GM10266 (cell line): ENCODE measurements around the gene AP1S1.
"Not testable (repeated sequence)": the region's sequence is repeated elsewhere in the genome, so short reads cannot be mapped to it uniquely, and the experiment has no call there.

Source experiments
- DNase-seq: peaks from one replicate; pipeline ENCODE4 v3.0.0; 2012; ENCODE audit errors: extremely low spot score
- TF ChIP-seq, protein P1 (sequence below): IDR thresholded peaks from 2 replicates; pipeline ENCODE4 v1.5.1; 2012; ENCODE audit warnings: mild to moderate bottlenecking, low read depth; ENCODE audit not compliant: control insufficient read depth, insufficient read depth; ENCODE audit errors: missing control alignments

The AP1S1 gene

DNA sequence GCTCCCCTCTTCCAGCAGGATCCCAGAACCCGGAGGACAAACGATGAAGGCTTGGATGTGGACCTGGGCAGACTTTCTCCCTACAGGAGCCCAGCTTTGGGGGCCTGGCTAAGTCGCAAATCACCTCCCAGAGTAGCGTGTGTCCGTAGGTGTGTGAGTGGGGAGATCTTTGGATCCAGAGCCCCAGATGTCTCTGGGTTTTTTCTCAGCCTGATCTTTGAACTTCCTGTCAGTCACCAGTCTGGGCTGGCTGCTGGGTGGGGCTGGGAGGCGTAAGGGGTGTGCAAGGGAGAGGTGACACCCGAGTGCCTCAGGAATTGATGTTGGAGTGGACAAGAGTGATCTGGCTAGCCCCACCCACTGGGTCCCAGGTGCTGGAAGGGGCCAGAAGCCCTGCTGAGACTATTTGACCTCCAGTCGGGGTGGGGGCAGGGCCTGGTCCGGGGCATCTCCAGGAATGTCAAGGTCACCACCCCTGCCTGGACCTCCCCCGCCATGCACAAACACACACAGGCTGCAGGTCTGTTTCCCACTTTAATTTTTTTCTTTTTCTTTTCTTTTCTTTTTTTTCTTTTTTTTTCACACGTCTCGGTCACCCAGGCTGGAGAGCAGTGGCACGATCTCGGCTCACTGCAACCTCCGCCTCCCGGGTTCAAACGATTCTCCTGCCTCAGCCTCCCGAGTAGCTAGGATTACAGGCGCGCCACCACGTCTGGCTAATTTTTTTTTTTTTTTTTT, 46.8 kb downstream of the AP1S1 start, which contains the start of gene MOGAT3:
TSS of gene MOGAT3 (minus strand) at position 175 of the 738 bp plus-strand sequence. CDS start 182 bp downstream, outside the sequence.
- no peak for DNase-seq
- TF ChIP-seq, protein P1, sequence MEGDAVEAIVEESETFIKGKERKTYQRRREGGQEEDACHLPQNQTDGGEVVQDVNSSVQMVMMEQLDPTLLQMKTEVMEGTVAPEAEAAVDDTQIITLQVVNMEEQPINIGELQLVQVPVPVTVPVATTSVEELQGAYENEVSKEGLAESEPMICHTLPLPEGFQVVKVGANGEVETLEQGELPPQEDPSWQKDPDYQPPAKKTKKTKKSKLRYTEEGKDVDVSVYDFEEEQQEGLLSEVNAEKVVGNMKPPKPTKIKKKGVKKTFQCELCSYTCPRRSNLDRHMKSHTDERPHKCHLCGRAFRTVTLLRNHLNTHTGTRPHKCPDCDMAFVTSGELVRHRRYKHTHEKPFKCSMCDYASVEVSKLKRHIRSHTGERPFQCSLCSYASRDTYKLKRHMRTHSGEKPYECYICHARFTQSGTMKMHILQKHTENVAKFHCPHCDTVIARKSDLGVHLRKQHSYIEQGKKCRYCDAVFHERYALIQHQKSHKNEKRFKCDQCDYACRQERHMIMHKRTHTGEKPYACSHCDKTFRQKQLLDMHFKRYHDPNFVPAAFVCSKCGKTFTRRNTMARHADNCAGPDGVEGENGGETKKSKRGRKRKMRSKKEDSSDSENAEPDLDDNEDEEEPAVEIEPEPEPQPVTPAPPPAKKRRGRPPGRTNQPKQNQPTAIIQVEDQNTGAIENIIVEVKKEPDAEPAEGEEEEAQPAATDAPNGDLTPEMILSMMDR = no peak

DNA sequence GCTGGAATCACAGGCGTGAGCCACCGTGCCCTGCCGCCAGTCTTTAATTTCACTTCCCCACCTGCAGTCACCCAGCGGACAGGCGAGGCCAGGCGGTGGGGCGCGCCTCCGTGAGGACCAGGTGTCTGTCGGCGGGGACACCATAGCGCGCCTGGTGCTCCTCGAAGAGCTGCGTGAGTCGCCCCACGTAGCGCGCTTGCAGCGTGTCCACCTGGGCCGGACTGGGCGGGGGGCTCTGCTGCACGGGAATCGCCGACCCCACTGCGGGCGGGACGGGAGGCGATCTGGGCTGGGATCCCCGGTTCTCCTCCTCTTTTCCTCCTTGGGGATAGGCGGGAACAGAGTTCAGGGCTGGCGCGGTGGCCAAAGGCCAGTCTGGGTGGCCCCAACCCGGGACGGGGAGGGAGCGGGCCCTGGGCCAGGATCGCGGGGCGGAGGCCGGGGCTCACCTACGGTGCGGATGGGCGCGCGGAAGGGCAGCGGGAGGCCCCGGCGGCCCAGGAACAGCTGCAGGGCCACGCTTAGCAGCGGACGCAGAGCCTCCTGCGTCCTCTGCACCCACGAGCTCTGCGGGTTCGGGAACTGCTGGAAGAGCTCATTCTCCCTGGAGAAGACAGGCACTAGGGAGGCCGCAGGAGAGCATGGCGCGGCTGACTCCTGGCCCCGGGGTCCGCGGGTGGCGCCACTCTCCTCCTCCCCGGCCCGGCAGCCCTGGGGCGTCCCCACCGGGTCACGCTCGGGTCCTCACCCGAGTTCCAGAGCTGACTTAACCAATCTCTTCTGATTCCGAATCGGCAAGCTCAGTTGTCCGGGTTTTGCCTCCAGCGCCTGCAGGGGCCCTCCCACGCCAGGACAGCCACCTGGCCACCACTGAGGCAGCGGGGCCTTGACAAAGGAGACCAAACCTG, 47.7 kb downstream of the AP1S1 start:
- DNase-seq = no peak
- TF ChIP-seq, protein P1 = no peak

DNA sequence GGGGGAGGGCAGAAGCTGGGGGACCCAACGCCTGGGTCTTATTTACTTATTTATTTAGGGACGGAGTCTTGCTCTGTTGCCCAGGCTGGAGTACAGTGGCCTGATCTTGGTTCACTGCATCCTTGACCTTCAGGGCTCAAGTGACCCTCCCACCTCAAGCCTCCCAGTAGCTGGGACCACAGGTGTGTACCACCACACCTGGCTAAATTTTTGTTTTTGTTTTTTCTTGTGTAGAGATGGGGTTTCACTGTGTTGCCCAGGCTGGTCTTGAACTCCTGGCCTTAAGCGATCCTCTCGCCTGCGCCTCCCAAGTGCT, 48.3 kb downstream of the AP1S1 start:
- DNase-seq = no peak
- TF ChIP-seq, protein P1 = no peak

DNA sequence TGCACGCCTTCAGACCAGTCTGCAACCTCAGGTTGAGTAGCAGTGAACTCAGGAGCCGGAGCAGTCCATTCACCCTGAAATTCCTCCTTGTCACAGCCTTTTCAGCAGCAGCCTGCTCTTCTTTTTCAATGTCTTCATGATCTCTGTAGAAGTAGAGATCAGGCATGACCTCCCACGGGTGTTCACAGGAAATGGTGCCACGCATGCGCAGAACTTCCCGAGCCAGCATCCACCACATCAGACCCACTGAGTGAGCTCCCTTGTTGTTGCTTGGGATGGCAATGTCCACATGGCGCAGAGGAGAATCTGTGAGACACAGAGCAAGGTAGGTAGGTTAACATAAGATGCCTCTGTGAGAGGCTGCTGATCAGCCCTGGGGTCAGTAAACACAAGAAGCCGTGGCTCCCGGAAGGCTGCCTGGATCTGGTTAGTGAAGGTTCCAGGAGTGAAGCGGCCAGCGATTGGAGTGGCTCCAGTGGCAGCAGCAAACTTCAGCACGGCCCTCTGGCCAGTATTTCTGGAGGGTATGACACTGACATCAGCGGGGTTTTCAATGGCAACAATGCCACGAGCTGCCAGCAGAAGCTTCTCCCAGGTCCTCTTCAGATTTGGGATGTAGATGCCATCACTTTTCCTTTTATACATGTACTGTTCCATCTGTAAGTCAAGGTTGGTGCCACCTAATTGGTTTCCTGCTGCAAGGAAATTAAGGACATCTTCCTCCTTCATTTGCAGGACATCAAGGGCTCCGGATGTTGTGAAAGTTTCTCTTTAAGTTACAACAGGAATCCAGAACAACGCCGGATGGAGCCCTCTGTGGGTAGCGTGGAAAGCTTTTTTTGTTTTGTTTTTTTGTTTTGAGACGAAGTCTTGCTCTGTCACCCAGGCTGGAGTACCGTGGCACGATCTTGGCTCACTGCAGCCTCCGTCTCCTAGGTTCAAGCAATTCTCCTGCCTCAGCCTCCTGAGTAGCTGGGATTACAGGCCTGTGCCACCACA, 49.8 kb downstream of the AP1S1 start:
- DNase-seq = not testable (repeated sequence)

DNA sequence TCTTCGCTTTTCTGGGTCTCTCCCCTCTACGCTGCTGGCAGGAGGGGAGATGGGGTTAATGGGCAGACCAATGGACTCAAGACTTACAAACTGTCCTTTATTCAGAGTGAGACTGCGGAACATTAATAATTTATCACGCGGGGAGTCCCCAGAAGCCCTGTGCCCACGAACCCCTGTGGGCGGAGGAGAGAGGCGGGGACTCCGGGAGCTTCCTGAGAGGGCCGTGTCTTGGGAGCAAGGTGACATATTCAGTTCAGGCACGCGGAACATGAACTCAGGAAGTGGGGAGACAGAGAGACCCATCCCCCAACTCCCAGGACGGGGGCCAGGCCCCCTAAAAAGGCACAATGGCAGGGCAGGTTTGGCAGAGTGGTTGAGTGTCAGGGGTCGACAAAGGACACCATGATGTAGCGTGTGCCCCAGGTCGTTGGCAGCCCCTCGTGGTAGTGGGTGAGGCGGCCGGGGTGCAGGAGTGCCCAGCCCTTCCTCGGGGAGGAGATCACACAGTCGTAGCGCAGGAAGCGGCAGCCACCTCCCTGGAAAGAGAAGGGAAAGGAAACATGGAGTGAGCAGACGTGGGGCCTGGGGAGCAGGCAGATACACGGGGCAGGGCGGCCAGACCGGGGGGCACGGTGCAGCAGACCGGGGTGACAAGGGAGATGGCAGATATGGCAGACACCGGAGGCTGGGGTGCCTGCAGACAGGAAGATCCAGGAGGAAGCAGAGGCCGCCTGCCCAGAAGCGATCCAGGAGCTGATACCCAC, 51.8 kb downstream of the AP1S1 start:
- TF ChIP-seq, protein P1 = no peak
- no peak for DNase-seq

DNA sequence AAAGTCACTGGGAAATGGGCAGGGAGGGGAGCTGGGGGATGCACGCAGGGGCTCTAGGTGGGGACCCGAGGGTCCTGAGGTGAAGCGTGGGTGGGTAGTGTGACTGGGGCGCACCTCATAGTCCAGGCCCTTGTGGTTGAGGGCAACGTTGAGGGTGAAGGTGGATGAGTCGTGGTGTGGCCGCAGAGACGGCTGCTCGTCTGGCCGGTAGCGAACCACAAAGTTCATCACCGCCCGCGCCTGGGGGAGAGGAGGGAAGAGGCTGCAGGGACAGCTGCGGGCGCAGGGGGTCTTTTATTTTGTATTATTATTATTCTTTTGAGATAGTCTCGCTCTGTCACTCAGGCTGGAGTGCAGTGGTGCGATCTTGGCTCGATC, 52.4 kb downstream of the AP1S1 start:
- TF ChIP-seq, protein P1 = no peak
- DNase-seq = no peak
